WTC11 (cell line): Measurements from ENCODE around the gene MYO1A.

Experiments used
- CTCF ChIP-seq: fragments of 200-600 bp; IDR thresholded peaks from 2 replicates; pipeline ENCODE4 v1.8.0; 2022; ENCODE audit warnings: antibody characterized with exemption
- ELF4 ChIP-seq: sonication (generic); formaldehyde crosslinking; IDR thresholded peaks from 2 replicates; pipeline ENCODE4 v1.8.1; 2022; ENCODE audit warnings: low read depth, mild to moderate bottlenecking, moderate library complexity, missing genetic modification reagents
- ESRRA ChIP-seq: sonication (generic); formaldehyde crosslinking; IDR thresholded peaks from 2 replicates; pipeline ENCODE4 v1.8.1; 2022; ENCODE audit warnings: mild to moderate bottlenecking, missing genetic modification reagents, borderline replicate concordance
- ETV6 ChIP-seq: sonication (generic); formaldehyde crosslinking; IDR thresholded peaks from 2 replicates; pipeline ENCODE4 v1.8.1; 2022; ENCODE audit warnings: mild to moderate bottlenecking, missing genetic modification reagents
- FOXK1 ChIP-seq: sonication (generic); formaldehyde crosslinking; IDR thresholded peaks from 2 replicates; pipeline ENCODE4 v1.8.0; 2022; ENCODE audit warnings: mild to moderate bottlenecking, moderate library complexity, missing genetic modification reagents
- FOXP4 ChIP-seq: sonication (generic); formaldehyde crosslinking; IDR thresholded peaks from 2 replicates; pipeline ENCODE4 v1.8.0; 2022; ENCODE audit warnings: mild to moderate bottlenecking, missing genetic modification reagents
- JUN ChIP-seq: sonication (generic); formaldehyde crosslinking; IDR thresholded peaks from 2 replicates; pipeline ENCODE4 v1.8.0; 2023; ENCODE audit warnings: mild to moderate bottlenecking, missing genetic modification reagents
- MLX ChIP-seq: sonication (generic); formaldehyde crosslinking; IDR thresholded peaks from 2 replicates; pipeline ENCODE4 v1.8.1; 2023; ENCODE audit warnings: mild to moderate bottlenecking, missing genetic modification reagents, moderate library complexity
- NFE2L1 ChIP-seq: sonication (generic); formaldehyde crosslinking; IDR thresholded peaks from 2 replicates; pipeline ENCODE4 v1.8.1; 2023; ENCODE audit warnings: missing genetic modification reagents
- TP53 ChIP-seq: sonication (generic); formaldehyde crosslinking; IDR thresholded peaks from 2 replicates; pipeline ENCODE4 v1.8.1; 2023; ENCODE audit warnings: mild to moderate bottlenecking, missing genetic modification reagents
- USF2 ChIP-seq: sonication (generic); formaldehyde crosslinking; IDR thresholded peaks from 2 replicates; pipeline ENCODE4 v1.8.1; 2023; ENCODE audit warnings: mild to moderate bottlenecking, missing genetic modification reagents, moderate library complexity
- ZBTB21 ChIP-seq: sonication (generic); formaldehyde crosslinking; IDR thresholded peaks from 2 replicates; pipeline ENCODE4 v1.8.1; 2023; ENCODE audit warnings: mild to moderate bottlenecking, missing genetic modification reagents, borderline replicate concordance
- ZNF416 ChIP-seq: fragments of 250-450 bp; sonication (Bioruptor Pico); IDR thresholded peaks from 2 replicates; pipeline ENCODE4 v1.9.0; 2021; ENCODE audit warnings: mild to moderate bottlenecking, inconsistent platforms
- ZNF425 ChIP-seq: fragments of 250-450 bp; sonication (Bioruptor Pico); conservative IDR thresholded peaks from 2 replicates; pipeline ENCODE4 v1.9.0; 2021; ENCODE audit warnings: mild to moderate bottlenecking

GRCh38 chr12:56979628-56980027, 70.3 kb downstream of the MYO1A start:
- TF ChIP-seq CTCF: no peak
- TF ChIP-seq NFE2L1 (CRISPR knock-in tag): no peak
- TF ChIP-seq USF2: no peak
- no peak for TF ChIP-seq ETV6 (CRISPR knock-in tag)
- TF ChIP-seq ELF4 (CRISPR knock-in tag): no peak
- no peak for TF ChIP-seq FOXP4 (CRISPR knock-in tag)
- no peak for TF ChIP-seq TP53 (CRISPR knock-in tag)
- TF ChIP-seq ZNF416 (CRISPR knock-in tag): no peak
- TF ChIP-seq ZBTB21 (CRISPR knock-in tag): no peak
- TF ChIP-seq MLX (CRISPR knock-in tag): no peak
- no peak for TF ChIP-seq FOXK1
- no peak for TF ChIP-seq ESRRA (CRISPR knock-in tag)
- no peak for TF ChIP-seq ZNF425 (CRISPR knock-in tag)
- no peak for TF ChIP-seq JUN (CRISPR knock-in tag)
